GM12892 (cell line): ENCODE measurements around the gene NEUROG1. TPM values are rescaled to one million over a fixed set of nuclear protein-coding genes. Genes with fewer than 3 reads are reported as not detected.

Experiments used
- DNase-seq: peaks from one replicate; pipeline ENCODE4 v3.0.0; 2011; ENCODE audit not compliant: insufficient read length
- FAIRE-seq: peaks from 2 replicates; lab custom pipeline; 2011; peaks lifted over from hg19 to GRCh38; lab: Jason Lieb, UNC
- POLR2A ChIP-seq: IDR thresholded peaks from 2 replicates; pipeline ENCODE4 v1.6.1; 2011; ENCODE audit warnings: low read depth, low read length, control low read depth
- POLR2AphosphoS5 ChIP-seq: IDR thresholded peaks from 2 replicates; pipeline ENCODE4 v1.6.1; 2011; ENCODE audit warnings: low read depth, low read length, control low read depth
- TAF1 ChIP-seq: IDR thresholded peaks from 2 replicates; pipeline ENCODE4 v1.6.1; 2011; ENCODE audit warnings: low read depth, mild to moderate bottlenecking, control low read depth, low read length, borderline replicate concordance
- polyA plus RNA-seq: library from polyadenylated mRNA; unstranded; fragments of >200 nt; gene quantifications from one replicate; pipeline ENCODE4 v1.2.1, GENCODE V29; 2012; ENCODE audit warnings: missing spikeins, inconsistent platforms; ENCODE audit not compliant: missing spikeins

The NEUROG1 gene, protein sequence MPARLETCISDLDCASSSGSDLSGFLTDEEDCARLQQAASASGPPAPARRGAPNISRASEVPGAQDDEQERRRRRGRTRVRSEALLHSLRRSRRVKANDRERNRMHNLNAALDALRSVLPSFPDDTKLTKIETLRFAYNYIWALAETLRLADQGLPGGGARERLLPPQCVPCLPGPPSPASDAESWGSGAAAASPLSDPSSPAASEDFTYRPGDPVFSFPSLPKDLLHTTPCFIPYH
- not detected for polyA plus RNA-seq

DNA sequence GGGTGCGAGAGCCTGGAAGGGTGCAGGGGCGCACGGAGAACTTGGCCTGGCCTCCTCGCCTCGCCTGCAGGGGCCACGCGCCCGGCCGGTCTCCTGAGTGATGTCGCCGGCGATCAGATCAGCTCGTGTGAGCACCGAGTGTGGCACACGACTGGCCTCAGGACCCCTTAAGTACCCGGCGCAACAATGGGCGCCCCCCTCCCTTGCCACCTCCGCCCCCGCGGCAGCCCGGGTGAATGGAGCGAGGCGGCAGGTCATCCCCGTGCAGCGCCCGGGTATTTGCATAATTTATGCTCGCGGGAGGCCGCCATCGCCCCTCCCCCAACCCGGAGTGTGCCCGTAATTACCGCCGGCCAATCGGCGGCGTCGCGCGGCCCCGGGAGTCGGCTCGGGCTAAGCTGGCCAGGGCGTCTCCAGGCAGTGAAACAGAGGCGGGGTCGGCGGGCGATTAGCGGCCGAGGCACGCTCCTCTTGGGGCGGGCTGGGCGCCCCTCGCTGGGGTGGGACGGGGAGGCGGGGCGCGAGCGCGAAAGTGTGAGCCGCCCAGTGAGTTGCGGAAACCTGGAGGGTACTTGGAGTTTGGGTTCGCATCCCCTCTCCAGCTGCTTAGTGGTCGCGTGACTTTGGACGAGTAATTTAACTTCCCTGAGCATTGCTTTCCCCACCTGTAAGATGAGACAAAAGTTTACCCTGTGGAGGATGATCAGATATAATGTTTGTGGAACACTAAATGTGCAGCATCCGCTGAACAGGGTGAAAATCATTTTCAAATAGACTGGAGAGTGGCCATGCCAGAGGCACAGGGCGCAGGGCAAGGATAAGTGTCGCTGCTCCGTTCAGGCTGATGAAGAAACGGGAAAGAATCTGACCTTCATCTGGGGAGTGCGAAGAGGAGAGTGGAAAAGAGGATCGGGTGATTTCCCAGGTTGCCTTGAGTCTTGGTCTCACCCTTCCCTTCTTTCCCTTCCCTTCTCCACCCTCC lies at the start of gene NEUROG1:
Gene NEUROG1, minus strand, starts transcription at position 145 of the 982 bp plus-strand sequence. CDS start 274 bp downstream, outside the sequence.
- DNase-seq (no peak), FAIRE-seq (no peak)
- TF ChIP-seq POLR2AphosphoS5 (no peak), TAF1 (no peak), POLR2A (no peak)

DNA sequence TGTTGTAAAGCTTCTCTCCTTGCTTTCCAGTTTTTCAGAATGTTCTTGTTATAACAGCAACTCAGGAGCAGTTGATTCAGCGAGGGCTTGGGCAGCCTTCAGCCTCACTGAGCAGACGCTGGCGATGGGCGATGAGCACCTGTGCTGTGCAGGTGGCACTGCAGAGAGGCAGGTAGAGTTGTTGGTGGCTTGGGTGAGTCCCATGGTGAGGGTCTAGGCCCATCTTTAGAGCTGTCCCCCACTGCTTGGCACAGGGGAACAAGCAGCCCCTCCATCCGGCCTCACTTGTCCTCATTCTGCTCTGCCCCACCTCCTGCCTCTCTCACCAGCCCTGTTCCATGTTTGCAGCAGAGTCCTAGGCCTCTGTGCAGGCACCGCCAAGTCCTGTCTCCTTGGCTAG lies 49.2 kb upstream of the NEUROG1 start:
- DNase-seq = no peak
- no peak for TF ChIP-seq POLR2A
- TF ChIP-seq TAF1 = no peak
- no peak for TF ChIP-seq POLR2AphosphoS5
- FAIRE-seq = no peak

DNA sequence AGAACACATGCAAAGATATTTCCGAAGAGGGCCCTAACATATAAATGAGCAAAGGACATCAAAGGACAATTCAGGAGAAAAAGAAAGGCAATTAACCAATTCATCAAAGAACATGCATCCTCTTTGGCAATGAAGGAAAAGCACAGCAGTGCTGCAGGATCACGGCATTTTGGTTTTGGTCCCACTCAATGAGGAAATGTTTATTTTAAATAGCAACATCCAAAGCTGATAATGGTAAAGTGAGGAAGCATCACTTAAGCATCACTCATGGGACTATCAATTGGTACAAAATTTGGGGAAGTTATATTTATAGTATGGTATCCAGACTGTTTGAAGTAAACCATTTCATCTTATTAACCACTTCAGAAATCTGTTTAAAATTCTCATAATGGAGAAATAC lies 48.5 kb upstream of the NEUROG1 start:
- TF ChIP-seq TAF1 (no peak), POLR2AphosphoS5 (no peak)
- FAIRE-seq = no peak

DNA sequence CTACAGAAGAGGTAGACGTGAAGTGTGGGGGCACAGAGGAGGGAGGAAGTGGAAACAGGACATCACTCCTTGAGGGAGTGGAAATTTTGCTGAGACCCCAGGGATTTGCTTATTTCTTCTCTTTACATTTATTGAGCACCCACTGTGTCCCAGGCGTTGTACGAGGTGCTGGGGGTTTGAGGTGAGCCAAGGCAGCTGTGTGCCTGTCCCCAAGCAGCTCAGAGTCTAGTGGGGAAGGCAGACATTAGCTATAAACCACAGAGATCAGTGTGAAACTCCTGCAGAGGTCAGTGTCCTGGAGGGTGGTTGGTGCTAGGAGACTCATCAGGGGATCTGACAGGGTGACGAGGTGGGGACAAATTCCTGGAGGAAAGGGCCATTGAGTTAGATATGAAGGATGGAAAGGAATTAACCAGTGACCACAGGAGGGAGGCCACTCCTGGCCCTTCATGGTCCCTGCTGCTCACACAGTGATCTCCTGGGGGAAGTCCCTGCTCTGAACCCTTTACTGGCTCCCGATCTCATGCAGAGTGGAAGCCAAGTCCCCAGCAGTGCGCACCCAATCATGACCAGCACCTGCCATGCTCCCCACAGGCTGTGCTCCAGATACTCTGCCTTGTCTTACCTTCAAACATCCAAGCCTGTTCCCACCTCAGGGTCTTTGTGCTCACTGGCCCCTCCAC lies 46.5 kb upstream of the NEUROG1 start:
- FAIRE-seq = no peak
- TF ChIP-seq TAF1 (no peak), POLR2A (no peak), POLR2AphosphoS5 (no peak)
- no peak for DNase-seq

More for the DNA sequence above, 48.5 kb upstream of the NEUROG1 start:
- no peak for DNase-seq

DNA sequence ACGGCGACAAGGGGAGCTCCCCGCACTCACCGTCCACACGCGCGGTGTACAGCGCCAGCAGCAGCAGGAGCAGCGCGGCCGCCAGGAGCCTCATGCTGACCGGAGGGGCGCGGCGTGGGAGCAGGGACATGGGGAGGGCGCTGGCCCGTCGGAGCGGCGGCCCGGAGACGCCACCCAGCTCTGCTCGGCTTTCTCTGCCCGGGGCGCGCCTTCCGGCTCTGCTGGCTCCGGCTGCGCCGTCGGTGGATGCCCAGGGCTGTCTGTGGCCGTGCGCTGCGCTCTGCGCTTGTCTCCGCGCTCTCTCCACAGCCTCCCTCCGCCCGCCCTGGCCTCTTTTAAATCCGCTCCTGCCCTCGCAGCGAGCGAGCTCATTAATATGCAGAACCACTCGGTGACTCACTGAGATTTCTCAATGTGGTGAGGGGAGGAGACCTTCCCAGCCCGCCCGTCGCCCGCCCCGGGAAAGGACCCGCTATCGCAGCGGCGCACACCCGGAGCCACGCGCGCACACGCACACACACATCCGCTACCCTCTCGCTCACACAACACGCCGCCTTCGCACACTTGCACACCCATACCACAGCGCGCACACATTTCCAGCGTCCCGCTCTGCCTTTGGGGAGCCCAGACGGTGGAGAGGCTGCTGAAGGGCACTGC lies 43.0 kb upstream of the NEUROG1 start, which contains the start of gene CXCL14:
Gene CXCL14, minus strand, starts transcription at position 307 of the 657 bp plus-strand sequence. Its CDS starts 213 bp downstream, at position 94.
- no peak for FAIRE-seq
- TF ChIP-seq POLR2A = no peak
- no peak for TF ChIP-seq POLR2AphosphoS5
- no peak for TF ChIP-seq TAF1
- DNase-seq = no peak

DNA sequence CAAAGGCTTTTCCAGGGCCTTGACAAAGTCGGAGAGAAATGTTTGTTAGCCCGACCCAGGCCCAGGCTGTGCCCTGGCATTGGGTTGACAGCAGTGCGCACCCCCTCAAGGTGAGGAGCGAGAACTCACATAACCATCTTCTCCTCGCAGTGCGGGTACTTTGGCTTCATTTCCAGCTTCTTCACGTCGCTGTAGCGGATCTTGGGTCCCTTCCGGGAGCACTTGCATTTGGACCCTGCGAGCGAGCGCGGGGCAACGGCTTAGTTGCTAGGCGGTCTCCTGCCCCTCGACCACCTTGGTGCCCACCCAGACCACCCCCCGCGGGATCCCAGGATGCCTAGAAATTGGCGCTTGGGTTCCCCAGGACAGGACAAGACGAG lies 42.5 kb upstream of the NEUROG1 start:
- TF ChIP-seq POLR2A (no peak), POLR2AphosphoS5 (no peak), TAF1 (no peak)

DNA sequence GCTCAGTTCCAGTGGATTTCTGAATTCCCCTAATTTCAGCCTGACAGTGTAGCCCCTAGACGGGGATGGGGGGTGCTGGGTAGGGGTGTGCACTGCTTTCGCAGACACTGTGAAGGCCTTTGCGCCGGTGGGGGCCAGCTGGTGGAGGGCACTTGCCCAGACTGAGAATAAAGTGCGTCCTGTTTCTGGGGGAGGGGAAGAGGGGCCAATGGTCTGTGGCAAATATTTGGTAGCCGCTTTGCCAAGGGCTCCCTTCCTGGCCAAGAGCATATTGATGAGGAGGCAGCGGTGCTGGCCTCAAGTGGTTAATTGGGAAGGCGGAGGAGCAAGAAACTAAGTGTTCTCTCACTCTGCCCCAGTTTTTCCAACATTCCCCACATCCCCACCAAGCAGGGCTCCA lies 41.7 kb upstream of the NEUROG1 start:
- FAIRE-seq (no peak), DNase-seq (no peak)
- TF ChIP-seq TAF1 (no peak), POLR2AphosphoS5 (no peak), POLR2A (no peak)

More for the DNA sequence above, 42.5 kb upstream of the NEUROG1 start:
- FAIRE-seq (no peak), DNase-seq (no peak)

DNA sequence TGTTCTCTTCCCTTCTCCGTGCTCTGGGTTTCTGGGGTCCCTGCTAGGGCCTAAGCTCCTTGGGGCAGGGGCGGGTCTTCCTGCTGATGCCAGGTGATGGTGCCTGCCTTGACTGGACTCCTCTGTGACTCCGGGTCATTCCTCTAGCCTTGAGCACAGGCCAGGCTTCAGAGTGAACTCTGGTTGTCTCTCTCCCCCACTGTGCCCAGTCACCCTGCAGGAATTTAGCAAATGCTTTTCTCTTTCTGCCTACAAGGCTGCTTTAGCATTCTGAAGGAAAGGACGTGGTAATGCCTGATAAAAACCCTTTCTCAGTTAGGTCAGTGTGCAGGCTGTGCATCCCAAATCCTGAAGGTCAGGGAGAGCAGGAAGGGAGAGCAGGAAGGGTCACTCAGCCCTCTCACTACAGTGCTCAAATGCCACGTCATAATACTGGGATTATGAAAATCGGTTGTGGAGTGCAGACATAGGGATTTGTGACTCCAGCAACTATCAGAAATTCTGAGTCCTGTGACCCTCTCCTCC lies 40.4 kb upstream of the NEUROG1 start:
- FAIRE-seq = no peak

DNA sequence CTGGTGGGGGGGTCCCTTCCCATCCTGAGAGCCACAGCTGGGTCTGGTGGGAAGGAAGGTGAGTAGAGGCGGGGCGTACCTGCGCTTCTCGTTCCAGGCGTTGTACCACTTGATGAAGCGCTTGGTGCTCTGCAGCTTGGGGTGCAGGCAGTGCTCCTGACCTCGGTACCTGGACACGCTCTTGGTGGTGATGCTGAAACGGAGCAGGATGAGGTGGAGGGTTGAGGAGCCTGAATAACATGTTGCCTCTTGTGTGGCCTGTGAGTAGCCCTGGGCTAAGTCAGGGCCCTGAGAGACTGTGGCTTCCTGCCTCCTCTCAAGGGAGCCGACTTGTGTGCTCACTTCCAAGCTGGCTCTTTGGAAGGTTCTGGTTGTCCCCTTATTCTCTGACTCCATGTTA lies 38.7 kb upstream of the NEUROG1 start:
- DNase-seq (no peak), FAIRE-seq (no peak)
- TF ChIP-seq TAF1 = no peak
- TF ChIP-seq POLR2A = no peak
- TF ChIP-seq POLR2AphosphoS5 = no peak

More for the DNA sequence above, 40.4 kb upstream of the NEUROG1 start:
- DNase-seq = no peak
- TF ChIP-seq POLR2A (no peak), POLR2AphosphoS5 (no peak), TAF1 (no peak)

DNA sequence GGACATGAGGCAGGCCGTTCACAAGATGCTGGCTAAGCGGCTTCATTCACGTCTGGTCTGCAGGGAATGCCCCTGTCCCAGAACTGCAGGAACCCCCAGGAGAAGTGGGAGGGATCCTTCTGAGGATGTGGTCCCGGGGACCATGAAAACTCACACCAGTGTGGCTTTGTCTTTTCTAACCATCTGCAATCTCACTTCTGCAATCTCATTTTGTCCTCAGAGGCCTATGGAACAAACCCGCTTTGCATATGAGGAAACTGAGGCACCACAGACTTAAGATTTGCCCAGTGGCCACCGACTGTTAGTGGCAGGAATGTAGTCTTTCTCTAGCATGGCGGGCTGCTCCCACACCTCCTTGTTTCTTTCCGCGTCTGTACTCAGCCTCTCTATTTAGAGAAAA lies 36.1 kb upstream of the NEUROG1 start:
- no peak for DNase-seq
- TF ChIP-seq TAF1 = no peak
- no peak for TF ChIP-seq POLR2A
- no peak for TF ChIP-seq POLR2AphosphoS5

More for the DNA sequence above, 36.1 kb upstream of the NEUROG1 start:
- no peak for FAIRE-seq
